Measurements from ENCODE around the gene PIP4K2A. TPM values are rescaled to one million over a fixed set of nuclear protein-coding genes. Genes with fewer than 3 reads are reported as not detected.

Gene PIP4K2A
- total and polyA plus RNA-seq, 2 of the 13 experiments (the other 11 are each of a cell fraction or from before 2014, with no cell fraction given): 9.1 to 22.6 TPM

- TF ChIP-seq ZNF142 (CRISPR knock-in tag; IDR thresholded peaks at IDR 0.05) (no peak), KDM2A (CRISPR knock-in tag; IDR thresholded peaks at IDR 0.05; ENCODE audit: borderline replicate concordance, low read depth) (no peak)
Observed at GRCh38 chr10:22537810-22538209, 176.6 kb downstream of the PIP4K2A start (continued).

- FAIRE-seq (no peak), ATAC-seq (no peak), DNase-seq (ENCODE audit: low spot score) (no peak)
- POLR2A ChIA-PET: no interaction called here
- H3K27ac ChIP-seq (ENCODE audit: extremely low read length, insufficient read depth, low read length): no peak overlapping the region
- H3K4me1 ChIP-seq (ENCODE audit: insufficient read depth, low read length): peaks cover 14% of the 10 kb centered on the region
- no peak overlapping the region for H2AFZ ChIP-seq (ENCODE audit: low read length)
- H3K27me3 ChIP-seq (ENCODE audit: control insufficient read depth in 1 of 2, insufficient read depth in 2 of 2, low read length in 2 of 2): no peaks in the 10 kb centered on the region
- in situ Hi-C loops (cut with HindIII; ENCODE audit: extremely low pct_ligation_motif_present, low pct_unique_long_range_greater_than_20kb) (no loop called here), intact Hi-C loops (cut with micrococcal nuclease; ENCODE audit: unreplicated experiment) (loop anchor here (10.0 kb wide), 1 partner anchor 312 kb away; no protein-coding TSS in a partner anchor)
- BruUV-seq (replicated peaks): no TSS peak
- no peaks in the 10 kb centered on the region for H3K9me3 ChIP-seq (ENCODE audit: low read length)
- peaks cover 7 to 33% of the 10 kb centered on the region in 2 experiments; a peak in 4 of 5 replicates for H3K36me3 ChIP-seq (replicated peaks in 1 of 2; ENCODE audit: control insufficient read depth in 1 of 2, insufficient read depth in 2 of 2, low read length in 2 of 2)
- no peak overlapping the region for H3K4me3 ChIP-seq (replicated peaks in 1 of 3; ENCODE audit: insufficient read depth in 1 of 3, low read depth in 2 of 3, low read length in 3 of 3)
- CTCF ChIA-PET (ENCODE audit: low intra/inter-chr PET ratio, low total read pairs): no interaction called here
- no peak overlapping the region for H3K4me2 ChIP-seq (ENCODE audit: low read depth, low read length)
- H3K9ac ChIP-seq (ENCODE audit: insufficient read depth, low read depth, low read length): no peak overlapping the region
- H4K20me1 ChIP-seq (ENCODE audit: insufficient read depth, low read length): no peaks in the 10 kb centered on the region
- 96% methylated on average over 8 of the region's 8 CpGs for WGBS (ENCODE audit: low lambda C conversion rate)
- no peaks in the 10 kb centered on the region for H3K79me2 ChIP-seq (ENCODE audit: insufficient read depth, low read length)
- TF ChIP-seq SMC3 (IDR thresholded peaks at IDR 0.05; ENCODE audit: low read length) (no peak), ZBTB33 (CRISPR knock-in tag; IDR thresholded peaks at IDR 0.05) (no peak), ASH2L (IDR thresholded peaks at IDR 0.05; ENCODE audit: insufficient read length, low read depth, low read length) (no peak), NPAS2 (CRISPR knock-in tag; IDR thresholded peaks at IDR 0.05; ENCODE audit: borderline replicate concordance) (no peak), PATZ1 (CRISPR knock-in tag; IDR thresholded peaks at IDR 0.05) (no peak), ZNF713 (CRISPR knock-in tag; IDR thresholded peaks at IDR 0.05) (no peak), HDAC6 (IDR thresholded peaks at IDR 0.05; ENCODE audit: low read depth, low read length) (no peak), TP53 (CRISPR knock-in tag; conservative IDR thresholded peaks at IDR 0.05) (no peak), HOMEZ (CRISPR knock-in tag; IDR thresholded peaks at IDR 0.05; ENCODE audit: low read depth) (no peak), ZBTB7B (CRISPR knock-in tag; IDR thresholded peaks at IDR 0.05) (no peak)
Observed at GRCh38 chr10:22536620-22537019, 177.8 kb downstream of the PIP4K2A start.
